ENCODE data around the gene CDKN1C.

DNA sequence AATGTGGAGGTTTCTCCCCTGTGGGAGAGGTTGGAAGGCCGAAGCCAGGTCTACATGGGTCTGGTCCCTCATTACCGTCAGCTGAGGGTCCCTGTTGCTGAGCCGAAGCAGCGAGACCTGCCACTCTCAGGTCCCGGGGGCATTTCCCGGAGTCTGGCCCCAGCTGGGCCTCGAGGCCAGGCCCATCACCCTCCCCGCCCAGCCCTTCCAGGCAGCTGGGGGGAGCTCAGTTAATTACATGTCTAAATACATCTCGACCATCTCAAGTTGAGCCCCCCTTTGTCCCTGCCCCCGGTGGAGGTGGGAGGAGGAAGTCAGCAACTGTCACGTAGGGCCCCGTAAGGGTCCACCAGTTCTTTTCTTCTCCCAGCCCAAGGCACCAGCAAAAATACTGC is 3.6 kb downstream of the CDKN1C start:
- TF ChIP-seq, protein P1, sequence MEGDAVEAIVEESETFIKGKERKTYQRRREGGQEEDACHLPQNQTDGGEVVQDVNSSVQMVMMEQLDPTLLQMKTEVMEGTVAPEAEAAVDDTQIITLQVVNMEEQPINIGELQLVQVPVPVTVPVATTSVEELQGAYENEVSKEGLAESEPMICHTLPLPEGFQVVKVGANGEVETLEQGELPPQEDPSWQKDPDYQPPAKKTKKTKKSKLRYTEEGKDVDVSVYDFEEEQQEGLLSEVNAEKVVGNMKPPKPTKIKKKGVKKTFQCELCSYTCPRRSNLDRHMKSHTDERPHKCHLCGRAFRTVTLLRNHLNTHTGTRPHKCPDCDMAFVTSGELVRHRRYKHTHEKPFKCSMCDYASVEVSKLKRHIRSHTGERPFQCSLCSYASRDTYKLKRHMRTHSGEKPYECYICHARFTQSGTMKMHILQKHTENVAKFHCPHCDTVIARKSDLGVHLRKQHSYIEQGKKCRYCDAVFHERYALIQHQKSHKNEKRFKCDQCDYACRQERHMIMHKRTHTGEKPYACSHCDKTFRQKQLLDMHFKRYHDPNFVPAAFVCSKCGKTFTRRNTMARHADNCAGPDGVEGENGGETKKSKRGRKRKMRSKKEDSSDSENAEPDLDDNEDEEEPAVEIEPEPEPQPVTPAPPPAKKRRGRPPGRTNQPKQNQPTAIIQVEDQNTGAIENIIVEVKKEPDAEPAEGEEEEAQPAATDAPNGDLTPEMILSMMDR (IDR thresholded peaks at IDR 0.05), result no peak
- TF ChIP-seq POLR2A (IDR thresholded peaks at IDR 0.05), result no peak
